ENCODE data around the gene H6PD. TPM values are rescaled to one million over a fixed set of nuclear protein-coding genes. Genes with fewer than 3 reads are reported as not detected.
"Not testable (repeated sequence)": the region's sequence is repeated elsewhere in the genome, so short reads cannot be mapped to it uniquely, and the experiment has no call there.

Gene H6PD
- total RNA-seq, 2 donors from 2014 or later = 4.4 to 16.2 TPM

- peaks cover 4% of the 10 kb centered on the region in 2 donors for H3K9me3 Mint-ChIP-seq
- peak; percentile 57 to 74 for DNase-seq (ENCODE audit: low spot score in 2 of 2)
- no peak overlapping the region for H3K27ac Mint-ChIP-seq
- ATAC-seq = peak; percentile 6 to 61
- peaks cover 0 to 5% of the 10 kb centered on the region in 2 donors for H3K36me3 Mint-ChIP-seq
These were observed 59.2 kb downstream of the H6PD start for GRCh38 chr1:9293533-9294404.

- DNase-seq (ENCODE audit: low spot score in 2 of 2) (peak in 1 of 2 donors; percentile 57), ATAC-seq (peak; percentile 60 to 74)
- Mint-ChIP-seq H3K27ac (no peak overlapping the region), H3K36me3 (no peaks in the 10 kb centered on the region), H3K9me3 (no peaks in the 10 kb centered on the region)
These were observed 59.8 kb downstream of the H6PD start for GRCh38 chr1:9294405-9294773.

- Mint-ChIP-seq H3K36me3 (no peaks in the 10 kb centered on the region), H3K27ac (peak overlapping the region in 1 of 2 donors; percentile 16), H3K9me3 (no peaks in the 10 kb centered on the region)
- ATAC-seq = peak; percentile 67 to 68
- DNase-seq (ENCODE audit: low spot score in 2 of 2) = peak in 1 of 2 donors; percentile 44
These were observed 60.5 kb downstream of the H6PD start for GRCh38 chr1:9294910-9295636.

GRCh38 chr1:9295884-9296283 is 61.3 kb downstream of the H6PD start:
- no peak for ATAC-seq
- no peak for DNase-seq (ENCODE audit: low spot score in 2 of 2)

GRCh38 chr1:9296850-9297249 is 62.3 kb downstream of the H6PD start:
- ATAC-seq (no peak), DNase-seq (ENCODE audit: low spot score in 2 of 2) (no peak)
- H3K27ac Mint-ChIP-seq = no peak overlapping the region
- no peaks in the 10 kb centered on the region for H3K9me3 Mint-ChIP-seq
- peaks cover 0 to 10% of the 10 kb centered on the region in 2 donors for H3K36me3 Mint-ChIP-seq

More at GRCh38 chr1:9295884-9296283, 61.3 kb downstream of the H6PD start:
- no peak overlapping the region for H3K27ac Mint-ChIP-seq
- H3K9me3 Mint-ChIP-seq = no peaks in the 10 kb centered on the region
- H3K36me3 Mint-ChIP-seq = peaks cover 0 to 6% of the 10 kb centered on the region in 2 donors

GRCh38 chr1:9297831-9298230 is 63.3 kb downstream of the H6PD start:
- H3K27ac Mint-ChIP-seq = no peak overlapping the region
- peaks cover 0 to 10% of the 10 kb centered on the region in 2 donors for H3K36me3 Mint-ChIP-seq
- no peak for DNase-seq (ENCODE audit: low spot score in 2 of 2)
- ATAC-seq = no peak
- H3K9me3 Mint-ChIP-seq = no peaks in the 10 kb centered on the region

GRCh38 chr1:9298282-9298681 is 63.7 kb downstream of the H6PD start:
- ATAC-seq (no peak), DNase-seq (ENCODE audit: low spot score in 2 of 2) (no peak)
- Mint-ChIP-seq H3K36me3 (peaks cover 0 to 10% of the 10 kb centered on the region in 2 donors), H3K27ac (no peak overlapping the region), H3K9me3 (no peaks in the 10 kb centered on the region)

- DNase-seq (ENCODE audit: low spot score in 2 of 2); H3K27ac Mint-ChIP-seq; H3K9me3 Mint-ChIP-seq; ATAC-seq: not testable (repeated sequence)
- H3K36me3 Mint-ChIP-seq = peaks cover 0 to 10% of the 10 kb centered on the region in 2 donors
These were observed 65.3 kb downstream of the H6PD start for GRCh38 chr1:9299571-9300541.

GRCh38 chr1:9300573-9300972 is 66.0 kb downstream of the H6PD start:
- Mint-ChIP-seq H3K9me3 (no peaks in the 10 kb centered on the region), H3K27ac (peak overlapping the region in 1 of 2 donors; percentile 9), H3K36me3 (peaks cover 0 to 10% of the 10 kb centered on the region in 2 donors)
- peak in 1 of 2 donors; percentile 58 for ATAC-seq
- DNase-seq (ENCODE audit: low spot score in 2 of 2) = no peak

- DNase-seq (ENCODE audit: low spot score in 2 of 2) (no peak), ATAC-seq (no peak)
- Mint-ChIP-seq H3K36me3 (peaks cover 0 to 10% of the 10 kb centered on the region in 2 donors), H3K9me3 (no peaks in the 10 kb centered on the region), H3K27ac (no peak overlapping the region)
These were observed 68.4 kb downstream of the H6PD start for GRCh38 chr1:9302745-9303524.

GRCh38 chr1:9303916-9304315 is 69.3 kb downstream of the H6PD start:
- DNase-seq (ENCODE audit: low spot score in 2 of 2) = no peak
- ATAC-seq = no peak
- Mint-ChIP-seq H3K27ac (no peak overlapping the region), H3K9me3 (no peaks in the 10 kb centered on the region), H3K36me3 (peaks cover 0 to 10% of the 10 kb centered on the region in 2 donors)

GRCh38 chr1:9305216-9305615 is 70.6 kb downstream of the H6PD start:
- H3K9me3 Mint-ChIP-seq = no peaks in the 10 kb centered on the region
- ATAC-seq (no peak), DNase-seq (ENCODE audit: low spot score in 2 of 2) (no peak)
- H3K36me3 Mint-ChIP-seq = peaks cover 0 to 10% of the 10 kb centered on the region in 2 donors
- peak overlapping the region in 1 of 2 donors; percentile 27 for H3K27ac Mint-ChIP-seq

- DNase-seq (ENCODE audit: low spot score in 2 of 2) (no peak), ATAC-seq (no peak)
- H3K36me3 Mint-ChIP-seq = peaks cover 0 to 3% of the 10 kb centered on the region in 2 donors
- no peak overlapping the region for H3K27ac Mint-ChIP-seq
- H3K9me3 Mint-ChIP-seq = no peaks in the 10 kb centered on the region
These were observed 71.4 kb downstream of the H6PD start for GRCh38 chr1:9306006-9306405.

GRCh38 chr1:9307303-9307702 is 72.7 kb downstream of the H6PD start:
- Mint-ChIP-seq H3K27ac (no peak overlapping the region), H3K9me3 (no peaks in the 10 kb centered on the region), H3K36me3 (no peaks in the 10 kb centered on the region)
- no peak for DNase-seq (ENCODE audit: low spot score in 2 of 2)
- no peak for ATAC-seq

- Mint-ChIP-seq H3K9me3 (no peaks in the 10 kb centered on the region), H3K27ac (peak overlapping the region in 1 of 2 donors; percentile 59), H3K36me3 (no peaks in the 10 kb centered on the region)
- ATAC-seq = no peak
- DNase-seq (ENCODE audit: low spot score in 2 of 2) = no peak
These were observed 73.7 kb downstream of the H6PD start for GRCh38 chr1:9308236-9308785.

All from activated naive CD4-positive, alpha-beta T cell treated with anti-CD3 and anti-CD28 coated beads, Interleukin-2, amount 50 U/mL, for 72 hours (primary cell).